Lower leg skin (tissue), 4 donors: Measurements from ENCODE around the gene SYVN1. TPM values are rescaled to one million over a fixed set of nuclear protein-coding genes. Genes with fewer than 3 reads are reported as not detected.

Source experiments
- DNase-seq, 2 donors: peaks; one replicate each; pipeline ENCODE4 v3.0.0-alpha.2; 2019; ENCODE audit warnings: low spot score in 2 of 2
- H3K4me3 ChIP-seq: fragments of 200-600 bp; sonication (generic); 2 replicates; pipeline ENCODE4 v1.5.1; 2017; ENCODE audit warnings: mild to moderate bottlenecking, low read depth; ENCODE audit not compliant: poor library complexity, severe bottlenecking
- POLR2A ChIP-seq, 2 donors: fragments of 450-650 bp; IDR thresholded peaks; one replicate each; pipeline ENCODE4 v1.6.1; 2016 to 2017; ENCODE audit warnings: antibody characterized with exemption in 2 of 2, mild to moderate bottlenecking in 1 of 2, moderate library complexity in 1 of 2
- WGBS, 2 donors: methylation state at CpG; one replicate each; pipeline ENCODE4 v1.1.5; 2018; 5-methylcytosine and 5-hydroxymethylcytosine counted together
- intact Hi-C: fragments of 100-400 bp; cut with DNase I; formaldehyde crosslinking; loops from one replicate; pipeline ENCODE4 v1.15.0; 2023; ENCODE audit warnings: low total_unique reads
- total RNA-seq, 4 donors: library from RNA; depleted of rRNA; stranded (reverse); fragments of >200 nt; gene quantifications; one replicate each; pipeline ENCODE4 v1.1.0, GENCODE V29; 2016
- TF ChIP-seq, protein P1 (sequence below), 3 donors: fragments of 450-650 bp; IDR thresholded peaks; one replicate each; pipeline ENCODE4 v1.5.1; 2016; ENCODE audit warnings: antibody characterized with exemption in 3 of 3, mild to moderate bottlenecking in 3 of 3, moderate library complexity in 2 of 3

SYVN1 gene
- total RNA-seq, 4 donors from 2014 or later: 21.9 to 60.3 (median 47.8) TPM

DNA sequence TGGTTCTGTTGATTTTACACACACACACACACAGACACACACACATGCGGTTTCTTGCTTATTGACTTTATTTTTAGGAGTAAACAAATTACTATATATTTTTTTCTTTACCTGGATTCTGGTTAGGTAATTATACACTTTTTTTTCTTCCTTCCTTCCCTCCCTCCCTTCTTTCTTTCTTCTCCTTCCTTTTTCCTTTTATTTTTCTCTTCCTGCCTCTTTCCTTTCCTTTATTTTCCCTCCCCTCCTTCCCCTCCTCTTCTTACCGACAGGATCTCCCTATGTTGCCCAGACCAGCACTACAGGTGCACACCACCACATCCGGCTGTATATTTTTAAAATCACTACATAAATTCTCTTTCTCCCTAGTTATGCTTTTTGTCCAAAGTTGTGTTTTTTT lies 32.6 kb upstream of the SYVN1 start:
- DNase-seq: no peak
- no peak overlapping the region for H3K4me3 ChIP-seq
- 89 to 93% methylated on average over 3 of the region's 3 CpGs for WGBS, 2 donors
- intact Hi-C loops: no loop called here
- no peak for TF ChIP-seq POLR2A (IDR thresholded peaks at IDR 0.05)
- TF ChIP-seq, protein P1, sequence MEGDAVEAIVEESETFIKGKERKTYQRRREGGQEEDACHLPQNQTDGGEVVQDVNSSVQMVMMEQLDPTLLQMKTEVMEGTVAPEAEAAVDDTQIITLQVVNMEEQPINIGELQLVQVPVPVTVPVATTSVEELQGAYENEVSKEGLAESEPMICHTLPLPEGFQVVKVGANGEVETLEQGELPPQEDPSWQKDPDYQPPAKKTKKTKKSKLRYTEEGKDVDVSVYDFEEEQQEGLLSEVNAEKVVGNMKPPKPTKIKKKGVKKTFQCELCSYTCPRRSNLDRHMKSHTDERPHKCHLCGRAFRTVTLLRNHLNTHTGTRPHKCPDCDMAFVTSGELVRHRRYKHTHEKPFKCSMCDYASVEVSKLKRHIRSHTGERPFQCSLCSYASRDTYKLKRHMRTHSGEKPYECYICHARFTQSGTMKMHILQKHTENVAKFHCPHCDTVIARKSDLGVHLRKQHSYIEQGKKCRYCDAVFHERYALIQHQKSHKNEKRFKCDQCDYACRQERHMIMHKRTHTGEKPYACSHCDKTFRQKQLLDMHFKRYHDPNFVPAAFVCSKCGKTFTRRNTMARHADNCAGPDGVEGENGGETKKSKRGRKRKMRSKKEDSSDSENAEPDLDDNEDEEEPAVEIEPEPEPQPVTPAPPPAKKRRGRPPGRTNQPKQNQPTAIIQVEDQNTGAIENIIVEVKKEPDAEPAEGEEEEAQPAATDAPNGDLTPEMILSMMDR (IDR thresholded peaks at IDR 0.05): no peak

DNA sequence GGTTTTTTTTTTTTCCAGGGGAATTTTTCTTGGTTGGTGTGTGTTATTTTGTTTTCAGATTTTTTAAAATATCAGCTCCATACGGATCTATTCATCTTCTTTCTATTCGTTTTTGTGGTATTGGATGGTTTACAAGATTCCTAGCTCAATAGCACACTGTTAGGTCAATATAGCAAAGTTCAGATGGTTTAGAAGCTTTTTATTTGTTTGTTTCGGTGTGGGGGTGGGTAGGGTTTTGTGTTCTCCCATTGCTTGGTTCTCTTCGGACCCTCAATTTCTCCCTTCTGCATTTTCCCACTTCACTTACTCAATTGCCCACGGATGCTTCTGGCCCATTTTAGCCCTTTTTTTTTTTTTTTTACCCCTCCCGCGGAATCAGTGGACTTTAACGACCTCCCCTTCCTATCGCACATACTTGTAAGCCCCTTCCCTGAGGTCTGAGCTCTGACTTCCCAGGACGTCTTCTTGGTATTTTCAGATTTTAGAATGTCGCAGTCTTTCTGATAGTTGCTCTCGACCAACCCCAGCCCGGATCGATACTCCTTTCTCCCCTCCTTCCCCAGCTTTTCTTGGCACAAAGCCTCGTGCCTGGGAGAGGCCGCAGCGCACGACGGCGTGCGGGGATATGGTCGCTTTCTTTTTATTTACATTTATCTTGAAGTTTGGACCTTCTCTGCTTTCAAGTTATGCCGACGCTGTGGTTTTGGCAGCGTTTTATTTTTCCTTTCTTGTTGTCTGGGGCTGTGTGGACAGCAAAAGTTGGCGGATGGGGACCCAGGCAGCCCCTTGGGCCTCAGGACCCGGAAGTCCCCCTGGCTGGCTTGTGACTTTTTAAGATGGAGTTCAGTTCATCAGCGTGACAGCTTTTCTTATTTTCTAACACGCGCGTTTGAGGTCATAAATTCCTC lies 31.3 kb upstream of the SYVN1 start:
- H3K4me3 ChIP-seq: no peak overlapping the region
- intact Hi-C loops: no loop called here
- 55 to 62% methylated on average over 31 of the region's 31 CpGs for WGBS, 2 donors
- no peak for DNase-seq
- no peak for TF ChIP-seq POLR2A (IDR thresholded peaks at IDR 0.05)
- TF ChIP-seq, protein P1 (IDR thresholded peaks at IDR 0.05): no peak

DNA sequence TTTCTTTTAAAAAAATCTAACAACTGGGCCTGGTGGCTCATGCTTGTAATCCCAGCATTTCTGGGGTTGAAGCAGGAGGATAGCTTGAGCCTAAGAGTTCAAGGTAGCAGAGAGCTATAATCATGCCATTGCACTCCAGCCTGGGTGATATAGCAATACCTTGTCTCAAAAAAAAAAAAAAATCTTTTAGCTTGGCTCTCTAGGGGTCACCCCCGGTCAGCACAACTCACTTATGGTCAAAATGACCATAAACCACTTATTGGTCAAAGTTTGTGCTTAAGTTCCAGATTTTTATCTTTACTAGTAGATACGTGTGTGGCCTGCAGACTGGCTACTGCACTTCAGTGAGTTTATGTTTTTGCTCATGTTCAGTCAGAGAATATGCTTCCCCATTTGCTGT lies 29.4 kb upstream of the SYVN1 start:
- 87 to 90% methylated on average over 2 of the region's 2 CpGs for WGBS, 2 donors
- intact Hi-C loops: no loop called here
- DNase-seq: no peak
- TF ChIP-seq, protein P1 (IDR thresholded peaks at IDR 0.05): no peak
- no peak for TF ChIP-seq POLR2A (IDR thresholded peaks at IDR 0.05)
- H3K4me3 ChIP-seq: no peak overlapping the region

DNA sequence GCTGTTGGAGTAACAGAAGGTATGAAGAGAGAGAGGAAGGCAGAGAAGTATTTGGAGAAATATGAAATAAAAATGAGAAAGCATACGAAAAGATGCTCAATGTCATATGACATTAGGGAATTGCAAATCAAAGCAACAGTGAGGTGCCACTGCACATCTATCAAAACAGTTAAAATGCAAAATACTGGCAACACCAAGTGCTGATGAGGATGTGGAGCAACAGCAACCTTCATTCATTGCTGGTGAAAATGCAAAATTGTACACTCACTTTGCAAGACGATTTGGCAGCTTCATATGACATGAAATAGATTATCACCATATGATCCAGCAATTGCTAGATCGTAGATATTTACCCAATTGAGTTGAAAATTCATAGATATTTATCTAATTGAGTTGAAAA lies 26.3 kb upstream of the SYVN1 start:
- 78 to 83% methylated on average over 3 of the region's 3 CpGs for WGBS, 2 donors
- intact Hi-C loops: no loop called here
- no peak for TF ChIP-seq POLR2A (IDR thresholded peaks at IDR 0.05)
- TF ChIP-seq, protein P1 (IDR thresholded peaks at IDR 0.05): no peak
- no peak for DNase-seq
- H3K4me3 ChIP-seq: no peak overlapping the region

DNA sequence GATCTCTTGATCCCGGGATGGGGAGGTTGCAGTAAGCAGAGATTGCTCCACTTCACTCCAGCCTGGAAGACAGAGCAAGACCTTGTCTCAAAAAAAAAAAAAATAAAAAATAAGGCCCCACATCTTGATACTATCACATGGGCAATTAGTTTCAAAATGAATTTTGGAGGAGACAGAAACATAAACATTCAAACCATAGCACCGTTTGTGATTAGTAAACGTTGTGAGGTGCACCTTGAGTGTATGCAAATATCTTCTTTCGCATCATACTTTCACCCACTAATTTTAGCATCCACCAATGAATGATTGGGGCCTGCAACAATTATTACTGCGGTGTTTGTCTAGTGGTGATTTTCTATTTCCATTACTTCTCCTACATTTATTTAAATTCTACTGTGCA lies 24.7 kb upstream of the SYVN1 start:
- 81 to 83% methylated on average over 5 of the region's 5 CpGs for WGBS, 2 donors
- H3K4me3 ChIP-seq: no peak overlapping the region
- no peak for DNase-seq
- intact Hi-C loops: no loop called here
- TF ChIP-seq, protein P1 (IDR thresholded peaks at IDR 0.05): no peak
- no peak for TF ChIP-seq POLR2A (IDR thresholded peaks at IDR 0.05)
